PFSK-1 (cell line): Measurements from ENCODE around the gene CDCA3.
A peak's percentile ranks its signal among the peaks of the same experiment; 100 is the strongest.

ENCODE experiments used
- FOXP2 ChIP-seq: optimal IDR thresholded peaks from 2 replicates; pipeline ENCODE3; 2011; ENCODE audit warnings: borderline replicate concordance, control low read depth, inconsistent platforms; ENCODE audit not compliant: insufficient read depth; ENCODE audit errors: extremely low read length, extremely low read depth
- POLR2AphosphoS5 ChIP-seq: IDR thresholded peaks from 2 replicates; pipeline ENCODE4 v1.6.1; 2012; ENCODE audit warnings: low read depth, mild to moderate bottlenecking, control low read depth, low read length, moderate library complexity
- SIN3A ChIP-seq: IDR thresholded peaks from 2 replicates; pipeline ENCODE4 v1.6.1; 2012; ENCODE audit warnings: mild to moderate bottlenecking, low read length, moderate library complexity, borderline replicate concordance; ENCODE audit not compliant: insufficient read depth
- TAF1 ChIP-seq: IDR thresholded peaks from 2 replicates; pipeline ENCODE4 v1.6.1; 2012; ENCODE audit warnings: low read length, control low read depth, borderline replicate concordance; ENCODE audit not compliant: insufficient read depth
- TF ChIP-seq, protein P1 (sequence below), 2 experiments: IDR thresholded peaks; 2 replicates each; pipeline versions ENCODE4 v1.6.1 to v1.8.0; 2011 to 2012; ENCODE audit warnings: low read depth in 2 of 2, low read length in 2 of 2, control low read depth in 1 of 2, inconsistent platforms in 1 of 2, mild to moderate bottlenecking in 1 of 2, moderate library complexity in 1 of 2; ENCODE audit not compliant: insufficient read depth in 1 of 2

The CDCA3 gene

DNA sequence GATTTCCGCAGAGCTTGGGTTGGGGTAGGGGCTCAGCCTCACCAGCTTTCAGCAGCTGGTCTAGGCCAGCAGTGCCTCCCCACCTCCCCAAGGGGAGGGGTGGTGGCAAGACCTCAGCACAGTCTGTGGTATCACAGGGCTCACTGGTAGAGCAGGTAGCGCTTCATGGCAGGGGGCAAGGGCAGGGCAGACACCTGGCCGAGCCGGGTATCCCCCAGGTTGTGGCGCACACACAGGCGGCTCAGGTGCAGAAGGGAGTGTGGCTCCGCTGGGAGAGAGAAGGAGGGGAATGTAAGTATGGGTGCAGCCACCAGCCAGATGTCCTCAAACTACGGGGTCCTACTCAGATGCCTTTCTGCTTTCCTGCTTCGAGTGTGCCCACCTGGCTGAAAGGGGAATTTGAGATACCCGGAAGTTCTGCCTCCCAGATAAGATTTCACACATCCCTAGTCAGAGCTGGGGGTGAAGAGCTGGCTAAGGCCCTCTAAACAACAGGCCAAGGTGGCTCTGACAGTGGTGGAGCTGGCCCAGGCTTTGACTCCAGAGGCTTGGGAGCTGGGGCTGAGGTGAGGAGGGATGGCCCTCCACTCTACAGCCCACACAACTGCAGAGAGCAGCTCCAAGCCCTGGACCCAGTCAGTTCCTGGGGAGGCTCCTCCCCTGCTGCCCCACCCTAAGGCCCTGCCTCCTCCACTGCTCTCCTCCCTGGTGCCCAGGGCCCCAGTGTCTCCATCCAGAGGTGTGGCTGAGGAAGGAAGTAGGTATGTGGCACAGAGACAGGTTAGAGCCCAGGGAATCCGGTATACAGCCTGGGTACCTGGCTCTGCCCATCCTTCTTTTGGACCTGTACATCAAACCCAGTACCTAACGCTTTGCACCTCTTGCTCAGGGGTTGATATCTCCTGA is 20.2 kb upstream of the CDCA3 start:
- TF ChIP-seq, protein P1, sequence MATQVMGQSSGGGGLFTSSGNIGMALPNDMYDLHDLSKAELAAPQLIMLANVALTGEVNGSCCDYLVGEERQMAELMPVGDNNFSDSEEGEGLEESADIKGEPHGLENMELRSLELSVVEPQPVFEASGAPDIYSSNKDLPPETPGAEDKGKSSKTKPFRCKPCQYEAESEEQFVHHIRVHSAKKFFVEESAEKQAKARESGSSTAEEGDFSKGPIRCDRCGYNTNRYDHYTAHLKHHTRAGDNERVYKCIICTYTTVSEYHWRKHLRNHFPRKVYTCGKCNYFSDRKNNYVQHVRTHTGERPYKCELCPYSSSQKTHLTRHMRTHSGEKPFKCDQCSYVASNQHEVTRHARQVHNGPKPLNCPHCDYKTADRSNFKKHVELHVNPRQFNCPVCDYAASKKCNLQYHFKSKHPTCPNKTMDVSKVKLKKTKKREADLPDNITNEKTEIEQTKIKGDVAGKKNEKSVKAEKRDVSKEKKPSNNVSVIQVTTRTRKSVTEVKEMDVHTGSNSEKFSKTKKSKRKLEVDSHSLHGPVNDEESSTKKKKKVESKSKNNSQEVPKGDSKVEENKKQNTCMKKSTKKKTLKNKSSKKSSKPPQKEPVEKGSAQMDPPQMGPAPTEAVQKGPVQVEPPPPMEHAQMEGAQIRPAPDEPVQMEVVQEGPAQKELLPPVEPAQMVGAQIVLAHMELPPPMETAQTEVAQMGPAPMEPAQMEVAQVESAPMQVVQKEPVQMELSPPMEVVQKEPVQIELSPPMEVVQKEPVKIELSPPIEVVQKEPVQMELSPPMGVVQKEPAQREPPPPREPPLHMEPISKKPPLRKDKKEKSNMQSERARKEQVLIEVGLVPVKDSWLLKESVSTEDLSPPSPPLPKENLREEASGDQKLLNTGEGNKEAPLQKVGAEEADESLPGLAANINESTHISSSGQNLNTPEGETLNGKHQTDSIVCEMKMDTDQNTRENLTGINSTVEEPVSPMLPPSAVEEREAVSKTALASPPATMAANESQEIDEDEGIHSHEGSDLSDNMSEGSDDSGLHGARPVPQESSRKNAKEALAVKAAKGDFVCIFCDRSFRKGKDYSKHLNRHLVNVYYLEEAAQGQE (IDR thresholded peaks at IDR 0.05; ENCODE audit: insufficient read depth in 1 of 2, low read depth in 2 of 2, low read length in 2 of 2): no peak
- TF ChIP-seq TAF1: no peak
- TF ChIP-seq SIN3A: no peak
- TF ChIP-seq FOXP2: no peak
- TF ChIP-seq POLR2AphosphoS5: peak; percentile 83

DNA sequence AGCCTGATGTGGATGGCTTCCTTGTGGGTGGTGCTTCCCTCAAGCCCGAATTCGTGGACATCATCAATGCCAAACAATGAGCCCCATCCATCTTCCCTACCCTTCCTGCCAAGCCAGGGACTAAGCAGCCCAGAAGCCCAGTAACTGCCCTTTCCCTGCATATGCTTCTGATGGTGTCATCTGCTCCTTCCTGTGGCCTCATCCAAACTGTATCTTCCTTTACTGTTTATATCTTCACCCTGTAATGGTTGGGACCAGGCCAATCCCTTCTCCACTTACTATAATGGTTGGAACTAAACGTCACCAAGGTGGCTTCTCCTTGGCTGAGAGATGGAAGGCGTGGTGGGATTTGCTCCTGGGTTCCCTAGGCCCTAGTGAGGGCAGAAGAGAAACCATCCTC is 19.2 kb upstream of the CDCA3 start:
- peak; percentile 50; the same call in 1 of the 2 replicates for TF ChIP-seq POLR2AphosphoS5

DNA sequence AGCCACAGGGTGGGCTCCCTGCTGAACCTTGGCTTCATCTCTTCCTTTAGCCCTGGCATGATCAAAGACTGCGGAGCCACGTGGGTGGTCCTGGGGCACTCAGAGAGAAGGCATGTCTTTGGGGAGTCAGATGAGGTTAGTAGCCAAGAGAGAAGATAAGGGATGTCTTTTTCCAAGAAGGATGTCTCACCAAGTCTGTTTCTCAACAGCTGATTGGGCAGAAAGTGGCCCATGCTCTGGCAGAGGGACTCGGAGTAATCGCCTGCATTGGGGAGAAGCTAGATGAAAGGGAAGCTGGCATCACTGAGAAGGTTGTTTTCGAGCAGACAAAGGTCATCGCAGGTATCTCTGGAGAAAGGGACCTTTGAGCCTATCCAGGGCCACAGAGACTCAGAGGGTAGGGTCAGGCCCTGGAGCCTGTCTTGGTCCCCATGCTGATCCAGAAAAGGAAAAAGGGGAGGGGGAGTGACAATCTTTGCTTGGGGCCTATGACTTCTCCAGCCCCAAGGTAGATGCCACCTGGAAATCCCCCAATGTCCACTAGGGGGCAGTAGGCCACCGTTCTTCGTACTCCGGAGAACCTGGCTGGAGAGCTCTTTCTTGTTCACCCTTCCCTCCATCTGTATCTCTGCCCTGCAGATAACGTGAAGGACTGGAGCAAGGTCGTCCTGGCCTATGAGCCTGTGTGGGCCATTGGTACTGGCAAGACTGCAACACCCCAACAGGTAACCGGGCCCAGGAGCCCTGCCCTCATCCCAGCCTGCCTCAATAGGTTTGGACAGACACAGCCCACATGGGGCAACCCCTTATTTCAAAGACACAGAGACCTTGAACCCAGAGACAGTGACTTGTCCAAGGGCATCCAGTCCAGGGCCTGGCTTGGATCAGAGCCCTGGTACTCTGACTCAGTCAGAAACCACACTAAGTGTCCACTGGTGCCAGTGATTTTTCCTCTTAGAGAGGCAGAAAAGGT is 18.2 kb upstream of the CDCA3 start:
- TF ChIP-seq TAF1 (no peak), FOXP2 (no peak), POLR2AphosphoS5 (no peak), SIN3A (no peak)
- TF ChIP-seq, protein P1 (IDR thresholded peaks at IDR 0.05; ENCODE audit: insufficient read depth in 1 of 2, low read depth in 2 of 2, low read length in 2 of 2): no peak

DNA sequence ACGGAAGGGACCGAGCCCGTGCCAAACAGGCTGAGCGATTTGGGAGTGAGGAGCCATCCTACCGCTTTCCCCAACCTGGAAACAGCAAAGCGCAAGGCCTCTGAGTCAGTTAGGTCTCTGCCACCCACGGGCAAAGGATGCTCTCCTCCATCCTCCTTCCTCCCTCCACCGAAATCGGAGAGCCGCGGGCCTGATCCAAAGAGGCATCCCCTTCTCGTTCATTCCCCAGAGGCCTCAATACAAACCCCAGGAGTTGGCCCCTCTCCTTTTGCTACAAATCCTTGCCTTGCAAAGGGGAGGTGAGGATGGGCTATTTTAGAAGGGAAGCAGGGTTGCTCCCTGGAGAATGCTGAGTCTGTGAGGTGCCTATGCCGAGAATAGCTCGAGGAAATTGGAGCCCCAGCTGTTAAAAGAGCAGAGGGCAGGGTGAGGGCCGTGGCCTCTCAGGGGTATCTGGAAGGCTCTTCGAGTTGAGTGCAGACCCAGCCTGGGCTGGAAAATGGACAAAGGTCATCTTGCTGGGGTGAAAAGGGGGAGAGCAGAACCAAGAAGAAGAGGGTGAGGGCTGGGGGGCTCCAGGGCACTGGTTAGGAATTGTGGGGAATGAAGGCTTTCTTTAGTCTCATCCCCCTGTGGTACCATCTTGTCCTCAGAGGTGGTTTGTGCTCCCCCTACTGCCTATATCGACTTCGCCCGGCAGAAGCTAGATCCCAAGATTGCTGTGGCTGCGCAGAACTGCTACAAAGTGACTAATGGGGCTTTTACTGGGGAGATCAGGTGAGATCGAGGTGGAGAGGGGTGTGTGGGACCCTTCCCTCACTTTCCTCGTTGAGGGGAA is 17.3 kb upstream of the CDCA3 start:
- TF ChIP-seq FOXP2 (no peak), POLR2AphosphoS5 (no peak), SIN3A (no peak), TAF1 (no peak)
- TF ChIP-seq, protein P1 (IDR thresholded peaks at IDR 0.05; ENCODE audit: insufficient read depth in 1 of 2, low read depth in 2 of 2, low read length in 2 of 2): no peak
